Activated T-helper 1 cell treated with anti-CD3 and anti-CD28 coated beads, Interleukin-12 subunit alpha, Interleukin-12 subunit beta, Interleukin-2, Interleukin-4 antibody, amounts not matched to agents 30 ng/mL and 10 ng/mL and 1 ng/mL, durations not matched to agents 14 hours and 24 hours and 36 hours (primary cell): ENCODE data around the gene NYAP1. TPM values are rescaled to one million over a fixed set of nuclear protein-coding genes. Genes with fewer than 3 reads are reported as not detected.
"Not testable (repeated sequence)": the region's sequence is repeated elsewhere in the genome, so short reads cannot be mapped to it uniquely, and the experiment has no call there.

ENCODE experiments used
- DNase-seq: peaks from one replicate; pipeline ENCODE4 v3.0.0; 2021; ENCODE audit warnings: low spot score
- H3K27ac Mint-ChIP-seq: one replicate; pipeline ENCODE4 v1.8.0; 2021; ENCODE audit warnings: mild to moderate bottlenecking, mixed read lengths
- H3K27me3 Mint-ChIP-seq: one replicate; pipeline ENCODE4 v1.8.0; 2022; ENCODE audit warnings: mild to moderate bottlenecking, moderate library complexity, mixed read lengths; ENCODE audit not compliant: insufficient read depth
- H3K36me3 Mint-ChIP-seq: one replicate; pipeline ENCODE4 v1.8.0; 2021; ENCODE audit warnings: low read depth, mixed read lengths
- H3K4me1 Mint-ChIP-seq: one replicate; pipeline ENCODE4 v1.8.0; 2021; ENCODE audit warnings: low read depth, mixed read lengths
- H3K4me3 Mint-ChIP-seq: one replicate; pipeline ENCODE4 v1.8.0; 2021; ENCODE audit warnings: mild to moderate bottlenecking, moderate library complexity, mixed read lengths
- H3K9me3 Mint-ChIP-seq: one replicate; pipeline ENCODE4 v1.8.0; 2021; ENCODE audit warnings: mixed read lengths
- intact Hi-C: fragments of 100-400 bp; cut with micrococcal nuclease; formaldehyde crosslinking; loops from one replicate; pipeline ENCODE4 v1.15.1; 2024
- total RNA-seq: library from RNA; stranded (reverse); gene quantifications from 2 replicates; pipeline ENCODE4 v1.2.3, GENCODE V29; 2022

The NYAP1 gene
- 0.23 and 0.37 TPM in 2 replicates for total RNA-seq

- no peaks in the 10 kb centered on the region for H3K9me3 Mint-ChIP-seq
- peaks cover 9% of the 10 kb centered on the region for H3K27me3 Mint-ChIP-seq
- H3K4me1 Mint-ChIP-seq = peaks cover 13% of the 10 kb centered on the region
- no peaks in the 10 kb centered on the region for H3K36me3 Mint-ChIP-seq
- H3K4me3 Mint-ChIP-seq = peak within 1 kb of the TSS; percentile 90
- peak within 1 kb of the TSS; percentile 24 for H3K27ac Mint-ChIP-seq
- no peak for DNase-seq
- intact Hi-C loops = loop anchor here (1.0 kb wide), 3 partner anchors 15 to 75 kb away; no protein-coding TSS in a partner anchor
These were observed at the start of gene NYAP1 for GRCh38 chr7:100483722-100484672. NYAP1 (plus strand) TSS chr7:100483927; CDS start chr7:100485312, 1,385 bp downstream.

DNA sequence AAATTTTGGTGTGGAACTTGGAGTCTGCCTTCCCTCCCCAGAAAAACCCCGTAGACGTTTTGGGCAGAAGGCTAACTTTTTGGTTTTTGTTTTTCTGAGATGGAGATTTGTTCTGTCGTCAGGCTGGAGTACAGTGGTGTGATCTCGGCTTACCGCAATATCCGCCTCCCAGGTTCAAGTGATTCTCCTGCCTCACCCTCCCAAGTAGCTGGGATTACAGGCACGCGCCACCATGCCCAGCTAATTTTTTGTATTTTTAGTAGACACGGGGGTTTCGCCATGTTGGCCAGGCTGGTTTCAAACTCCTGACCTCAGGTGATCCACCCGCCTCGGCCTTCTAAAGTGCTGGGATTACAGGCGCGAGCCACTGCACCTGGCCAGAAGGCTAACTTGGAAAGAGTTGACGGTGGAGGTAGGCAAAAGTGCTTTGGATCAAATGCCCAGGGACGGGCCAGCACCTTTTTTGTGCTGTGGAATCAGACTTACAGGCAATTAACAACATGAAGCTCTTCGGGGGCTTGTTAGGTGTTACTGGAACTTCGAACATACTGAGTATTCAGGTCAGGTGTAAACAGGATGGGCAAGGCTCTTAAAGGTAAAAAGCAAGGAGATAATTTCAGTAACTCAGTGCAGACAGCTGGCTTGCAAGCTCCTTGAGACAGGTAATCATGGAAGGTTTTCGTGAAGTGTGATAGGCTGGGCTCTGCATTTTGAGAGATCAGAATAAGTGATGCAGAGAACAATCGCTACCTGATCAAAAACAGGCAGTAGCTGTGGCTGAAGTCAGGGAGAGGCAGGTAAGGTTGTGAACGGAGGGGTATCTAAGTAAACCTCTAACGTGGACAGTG lies 49.2 kb upstream of the NYAP1 start:
- peaks cover 47% of the 10 kb centered on the region for H3K4me1 Mint-ChIP-seq
- intact Hi-C loops = no loop called here
- no peak for DNase-seq
- peak overlapping the region; percentile 88 for H3K27ac Mint-ChIP-seq
- no peaks in the 10 kb centered on the region for H3K27me3 Mint-ChIP-seq
- no peaks in the 10 kb centered on the region for H3K9me3 Mint-ChIP-seq
- H3K36me3 Mint-ChIP-seq = peaks cover 32% of the 10 kb centered on the region
- H3K4me3 Mint-ChIP-seq = peak overlapping the region; percentile 94

DNA sequence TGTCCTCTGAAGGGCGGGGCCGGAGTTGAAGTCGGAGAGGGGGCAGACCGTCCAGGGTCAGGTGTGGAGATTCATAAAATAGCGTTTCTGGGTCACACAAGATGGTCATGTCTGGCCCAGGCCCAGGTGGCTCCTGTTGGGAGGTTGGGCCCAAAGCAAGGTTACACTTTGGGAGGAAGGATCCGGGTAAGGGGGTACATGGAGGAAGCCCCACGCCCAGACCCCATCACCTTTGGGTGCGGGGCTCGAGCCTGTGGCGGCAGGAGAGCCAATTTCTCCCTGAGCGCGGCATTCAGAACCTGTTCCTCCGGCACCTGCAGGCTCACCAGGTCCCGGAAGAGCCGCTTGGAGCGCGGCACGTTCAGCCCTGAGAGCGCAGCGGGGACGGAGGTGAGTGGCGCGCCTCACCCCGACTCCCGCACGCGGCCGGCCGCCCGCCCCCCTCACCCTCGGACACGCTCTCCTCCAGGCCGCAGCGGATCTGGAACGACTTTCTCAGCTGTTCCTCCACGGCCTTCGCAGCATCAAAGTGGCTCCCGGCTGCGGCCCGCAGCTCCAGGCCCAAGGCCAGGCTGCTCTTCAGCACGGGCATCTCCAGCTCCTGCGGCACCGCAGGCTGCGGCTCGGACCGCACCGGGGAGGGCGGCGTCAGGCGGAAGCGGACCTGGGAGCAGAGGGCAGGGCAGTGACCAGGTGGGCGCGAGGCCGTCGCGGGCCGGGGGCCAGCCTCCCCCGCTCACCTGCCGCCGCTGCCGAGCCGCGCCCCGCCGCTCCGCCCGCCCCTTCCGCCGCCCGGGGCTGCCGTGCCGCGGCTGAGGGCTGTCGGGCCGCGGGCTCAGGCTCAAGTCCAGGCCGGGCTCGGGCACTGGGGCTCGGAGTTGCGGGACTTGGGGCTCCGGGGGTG lies 48.1 kb upstream of the NYAP1 start:
- intact Hi-C loops = loop anchor here (1.0 to 2.0 kb wide), 10 partner anchors 7 to 1027 kb away; partner anchors contain the start of genes AGFG2, AP4M1, BUD31 and LAMTOR4

DNA sequence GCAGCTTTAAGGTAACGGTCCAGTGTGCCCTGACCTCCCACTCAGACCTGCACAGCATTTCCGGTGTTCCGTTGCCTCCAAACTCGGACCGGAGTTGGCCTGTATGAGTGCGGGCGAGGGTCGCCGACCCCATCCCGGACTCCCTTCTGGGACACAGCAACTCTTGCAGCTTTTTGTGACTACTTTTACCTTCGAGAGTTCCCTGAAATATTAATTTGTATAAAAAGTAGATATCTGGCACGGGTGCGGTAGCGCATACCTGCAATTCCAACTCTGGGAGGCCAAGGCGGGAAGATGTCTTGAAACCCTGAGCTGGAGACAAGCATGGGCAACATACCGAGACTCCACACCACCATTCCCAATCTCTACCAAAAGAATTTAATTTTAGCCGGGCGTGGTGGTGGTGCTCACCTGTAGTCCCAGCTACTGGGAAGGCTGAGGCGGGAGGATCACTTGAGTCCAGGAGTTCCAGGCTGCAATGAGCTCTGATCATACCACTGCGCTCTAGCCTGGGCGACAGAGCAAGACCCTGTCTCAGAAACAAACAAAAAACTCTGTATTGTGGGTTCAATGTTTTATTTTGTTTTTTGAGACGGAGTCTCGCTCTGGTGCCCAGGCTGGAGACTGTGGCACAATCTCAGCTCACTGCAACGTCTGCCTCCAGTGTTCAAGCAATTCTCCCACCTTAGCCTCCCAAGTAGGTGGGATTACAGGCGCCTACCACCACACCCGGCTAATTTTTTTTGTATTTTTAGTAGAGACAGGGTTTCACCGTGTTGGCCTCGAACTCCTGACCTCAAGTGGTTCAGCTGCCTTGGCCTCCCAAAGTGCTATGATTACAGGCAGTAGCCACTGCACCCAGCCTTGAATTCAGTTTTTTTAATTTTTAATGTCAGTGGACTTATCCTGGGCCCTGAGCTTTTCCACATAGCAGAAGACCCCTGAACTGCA lies 46.3 kb upstream of the NYAP1 start:
- no peaks in the 10 kb centered on the region for H3K9me3 Mint-ChIP-seq
- H3K4me1 Mint-ChIP-seq = peaks cover 26% of the 10 kb centered on the region
- no peak for DNase-seq
- peaks cover 22% of the 10 kb centered on the region for H3K36me3 Mint-ChIP-seq
- peak overlapping the region; percentile 48 for H3K27ac Mint-ChIP-seq
- no peaks in the 10 kb centered on the region for H3K27me3 Mint-ChIP-seq
- H3K4me3 Mint-ChIP-seq = peak overlapping the region; percentile 33
- intact Hi-C loops = loop anchor here (2.0 kb wide), 1 partner anchor 13 kb away; no protein-coding TSS in a partner anchor

More for the DNA sequence above, 48.1 kb upstream of the NYAP1 start:
- peaks cover 29% of the 10 kb centered on the region for H3K36me3 Mint-ChIP-seq
- peaks cover 41% of the 10 kb centered on the region for H3K4me1 Mint-ChIP-seq
- DNase-seq = peak; percentile 42
- no peaks in the 10 kb centered on the region for H3K27me3 Mint-ChIP-seq
- peak overlapping the region; percentile 88 for H3K27ac Mint-ChIP-seq
- no peaks in the 10 kb centered on the region for H3K9me3 Mint-ChIP-seq
- H3K4me3 Mint-ChIP-seq = peak overlapping the region; percentile 94

DNA sequence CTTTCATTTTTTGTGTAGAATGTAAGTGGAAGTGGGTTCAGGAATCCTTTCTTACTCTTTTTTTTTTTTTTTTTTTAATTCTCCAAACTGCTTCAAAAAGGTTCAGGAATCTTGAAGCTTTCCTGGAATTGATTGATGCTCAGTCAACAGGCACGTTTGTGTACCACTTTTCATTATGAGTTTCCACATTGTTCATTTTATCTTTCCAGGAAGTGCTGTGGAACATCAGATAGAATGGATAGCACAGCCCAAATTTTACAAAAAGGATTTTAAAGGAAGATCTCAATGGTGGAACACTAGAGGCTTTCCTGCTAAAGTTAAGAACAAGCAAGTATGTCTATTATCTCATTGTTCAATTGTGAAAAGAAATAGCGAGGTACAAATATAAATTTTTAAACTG lies 45.6 kb upstream of the NYAP1 start:
- Mint-ChIP-seq H3K9me3 (no peaks in the 10 kb centered on the region), H3K27me3 (no peaks in the 10 kb centered on the region), H3K27ac (peak overlapping the region; percentile 48), H3K36me3 (peaks cover 22% of the 10 kb centered on the region), H3K4me1 (peaks cover 22% of the 10 kb centered on the region), H3K4me3 (no peak overlapping the region)
- intact Hi-C loops = no loop called here
- DNase-seq = no peak

- intact Hi-C loops, H3K27ac Mint-ChIP-seq: not testable (repeated sequence)
- peaks cover 20% of the 10 kb centered on the region for H3K36me3 Mint-ChIP-seq
These were observed 45.0 kb upstream of the NYAP1 start for GRCh38 chr7:100438731-100439130.

GRCh38 chr7:100439244-100439643 lies 44.5 kb upstream of the NYAP1 start:
- H3K27me3 Mint-ChIP-seq, intact Hi-C loops, H3K9me3 Mint-ChIP-seq, H3K4me3 Mint-ChIP-seq, DNase-seq, H3K27ac Mint-ChIP-seq: not testable (repeated sequence)
- Mint-ChIP-seq H3K4me1 (peaks cover 13% of the 10 kb centered on the region), H3K36me3 (peaks cover 15% of the 10 kb centered on the region)

More at GRCh38 chr7:100438731-100439130, 45.0 kb upstream of the NYAP1 start:
- H3K4me3 Mint-ChIP-seq, H3K9me3 Mint-ChIP-seq, DNase-seq, H3K27me3 Mint-ChIP-seq: not testable (repeated sequence)
- H3K4me1 Mint-ChIP-seq = peaks cover 16% of the 10 kb centered on the region

GRCh38 chr7:100441641-100442535 lies 41.8 kb upstream of the NYAP1 start:
- H3K27me3 Mint-ChIP-seq = no peaks in the 10 kb centered on the region
- no peak overlapping the region for H3K4me3 Mint-ChIP-seq
- no peak for DNase-seq
- peak overlapping the region; percentile 1 for H3K27ac Mint-ChIP-seq
- peaks cover 20% of the 10 kb centered on the region for H3K4me1 Mint-ChIP-seq
- intact Hi-C loops = no loop called here
- no peaks in the 10 kb centered on the region for H3K9me3 Mint-ChIP-seq
- H3K36me3 Mint-ChIP-seq = no peaks in the 10 kb centered on the region

DNA sequence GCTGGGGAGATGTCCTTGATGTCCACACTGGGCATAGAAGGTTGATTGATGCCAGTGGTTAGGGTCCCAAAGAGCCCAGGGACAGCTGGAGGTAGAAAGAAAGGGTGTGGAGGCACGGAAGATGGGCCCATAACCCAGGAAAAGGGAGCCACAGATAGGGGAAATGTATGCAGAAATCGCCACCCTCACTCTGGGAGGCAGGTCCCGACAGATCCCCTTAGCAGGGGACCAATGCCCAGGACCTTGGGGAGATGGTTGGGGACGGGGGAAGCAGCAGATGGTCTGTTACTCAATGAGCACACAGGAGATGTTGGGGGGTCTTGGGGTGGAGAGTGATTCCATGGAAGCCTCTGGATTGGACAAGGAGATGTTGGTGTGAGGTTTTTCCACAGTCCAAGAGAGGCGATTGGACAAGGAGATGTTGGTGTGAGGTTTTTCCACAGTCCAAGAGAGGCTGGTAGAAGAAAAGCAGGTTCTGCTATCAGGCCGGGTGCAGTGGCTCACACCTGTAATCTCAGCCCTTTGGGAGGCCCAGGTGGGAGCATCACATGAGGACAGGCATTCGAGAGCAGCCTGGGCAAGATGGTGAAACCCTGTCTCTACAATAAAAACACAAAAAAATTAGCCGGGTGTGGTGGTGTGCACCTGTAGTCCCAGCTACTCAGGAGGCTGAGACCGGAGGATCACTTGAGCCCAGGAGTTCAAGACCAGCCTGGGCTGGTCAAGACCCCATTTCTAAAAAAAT lies 40.5 kb upstream of the NYAP1 start:
- Mint-ChIP-seq H3K9me3 (no peaks in the 10 kb centered on the region), H3K27ac (peak overlapping the region; percentile 69), H3K4me1 (peaks cover 20% of the 10 kb centered on the region), H3K4me3 (no peak overlapping the region), H3K36me3 (no peaks in the 10 kb centered on the region), H3K27me3 (no peaks in the 10 kb centered on the region)
- no peak for DNase-seq
- intact Hi-C loops = no loop called here
